Measurements from ENCODE around the gene CREBBP.

The CREBBP gene

GRCh38 chr16:3797904-3798811 lies 82.4 kb downstream of the CREBBP start:
- DNase-seq (ENCODE audit: low read depth): no peak

DNA sequence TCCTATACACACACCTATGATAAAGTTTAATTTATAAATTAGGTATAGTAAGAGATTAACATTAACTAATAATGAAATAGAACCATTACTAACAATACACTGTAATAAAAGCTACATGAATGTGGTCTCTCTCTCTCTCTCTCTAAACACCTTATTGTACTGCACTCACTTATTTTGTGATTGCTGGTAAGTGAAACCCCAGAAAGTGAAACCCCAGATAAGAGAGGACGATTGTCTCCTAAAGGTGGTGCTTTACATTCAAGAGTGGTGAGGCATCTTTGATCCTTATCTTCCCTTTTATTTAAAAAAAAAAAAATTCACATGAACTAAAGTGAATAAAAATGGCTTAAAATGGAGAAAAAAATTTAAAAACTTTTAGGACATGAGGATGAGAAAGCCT lies 83.0 kb downstream of the CREBBP start:
- DNase-seq (ENCODE audit: low read depth): no peak

GRCh38 chr16:3793161-3793576 lies 87.3 kb downstream of the CREBBP start:
- peak; percentile 47 for DNase-seq (ENCODE audit: low read depth)

- DNase-seq (ENCODE audit: low read depth): no peak
Measured at GRCh38 chr16:3792472-3793012, 88.0 kb downstream of the CREBBP start.

DNA sequence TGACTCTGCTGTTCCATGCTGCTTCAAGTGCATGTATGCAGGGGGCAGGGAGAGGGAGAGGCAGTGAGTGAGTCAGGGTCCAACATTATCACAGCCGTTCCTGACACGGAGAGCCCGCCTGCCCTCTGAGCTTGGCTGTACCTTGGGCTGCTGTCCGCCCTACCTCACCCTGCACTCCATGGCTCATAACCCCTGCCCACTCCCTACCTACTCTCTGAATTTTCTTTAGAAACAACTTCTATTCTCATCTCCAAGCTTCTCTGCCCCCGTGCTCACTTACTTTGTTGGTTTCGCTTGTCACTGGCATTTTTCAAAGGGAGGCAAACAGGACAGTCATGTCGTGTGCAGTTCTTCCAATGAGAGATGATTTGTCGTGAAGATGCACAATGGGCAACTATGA lies 88.8 kb downstream of the CREBBP start:
- no peak for DNase-seq (ENCODE audit: low read depth)

DNA sequence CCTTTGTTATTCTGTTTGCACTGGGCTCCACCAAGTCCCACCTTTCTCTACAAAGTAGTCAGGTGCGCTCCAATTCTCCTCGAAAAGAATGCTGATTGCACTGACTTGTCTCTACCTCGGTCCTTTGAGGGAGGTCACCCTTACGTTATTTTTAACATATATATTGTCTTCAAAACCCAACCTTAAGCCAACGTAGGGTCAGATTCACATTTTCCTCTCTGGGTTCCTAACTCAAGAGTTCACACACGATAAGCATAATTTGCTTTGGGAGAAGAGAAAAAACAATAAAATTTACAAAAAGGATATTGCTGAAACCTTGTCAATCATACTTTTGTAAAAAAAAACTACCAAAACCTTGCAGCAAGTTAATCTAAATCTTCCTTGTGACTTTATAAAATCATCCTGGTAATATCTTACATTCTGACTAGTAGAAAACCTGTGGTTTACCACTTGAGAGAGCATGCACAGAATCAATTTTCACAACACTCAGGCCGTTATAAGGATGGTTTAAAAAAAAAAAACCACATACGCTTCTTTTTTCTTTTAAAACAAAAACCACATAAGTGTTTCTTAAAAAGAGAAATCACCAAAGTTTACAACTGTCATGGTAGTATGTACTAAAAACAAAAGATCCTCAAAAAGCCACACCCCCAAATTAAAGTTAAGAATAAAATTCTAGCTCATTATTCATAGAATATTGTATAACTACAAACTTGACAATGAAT lies 91.0 kb downstream of the CREBBP start:
- DNase-seq (ENCODE audit: low read depth): no peak

GRCh38 chr16:3788711-3789374 lies 91.7 kb downstream of the CREBBP start:
- DNase-seq (ENCODE audit: low read depth): no peak

DNA sequence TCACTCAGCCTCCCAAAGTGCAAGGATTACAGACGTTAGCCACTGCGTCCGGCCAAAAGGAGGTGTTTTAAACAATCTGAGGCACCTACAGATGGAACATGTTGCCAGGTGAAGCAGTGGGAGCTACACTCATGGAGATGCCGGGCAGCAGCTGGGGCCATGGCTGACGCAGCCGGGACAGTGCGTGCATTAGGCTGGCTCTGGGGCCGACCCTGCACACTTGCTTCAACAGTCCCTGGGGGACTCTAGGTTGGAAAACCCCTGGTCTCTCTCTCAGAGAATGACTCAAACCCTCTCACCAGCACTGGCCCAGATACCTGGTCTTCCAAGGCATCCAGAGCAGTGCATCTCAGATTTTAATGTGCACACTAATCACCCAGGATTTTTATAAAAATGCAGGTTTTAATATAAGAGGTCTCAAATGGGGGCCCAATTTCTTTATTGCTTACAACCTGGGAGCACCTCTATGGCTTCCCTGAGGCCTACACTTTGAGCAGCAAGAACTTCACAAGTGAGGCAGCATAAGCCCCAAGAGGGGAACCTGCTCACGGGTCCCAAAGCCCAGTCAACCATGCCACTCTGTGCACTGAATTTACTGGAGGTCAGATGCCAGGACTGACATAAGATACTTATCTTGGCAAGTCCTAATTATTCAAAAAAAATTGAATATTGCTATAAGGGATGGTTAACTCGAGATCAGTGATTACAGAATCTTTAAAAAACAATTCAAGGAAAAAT lies 92.4 kb downstream of the CREBBP start:
- no peak for DNase-seq (ENCODE audit: low read depth)

DNA sequence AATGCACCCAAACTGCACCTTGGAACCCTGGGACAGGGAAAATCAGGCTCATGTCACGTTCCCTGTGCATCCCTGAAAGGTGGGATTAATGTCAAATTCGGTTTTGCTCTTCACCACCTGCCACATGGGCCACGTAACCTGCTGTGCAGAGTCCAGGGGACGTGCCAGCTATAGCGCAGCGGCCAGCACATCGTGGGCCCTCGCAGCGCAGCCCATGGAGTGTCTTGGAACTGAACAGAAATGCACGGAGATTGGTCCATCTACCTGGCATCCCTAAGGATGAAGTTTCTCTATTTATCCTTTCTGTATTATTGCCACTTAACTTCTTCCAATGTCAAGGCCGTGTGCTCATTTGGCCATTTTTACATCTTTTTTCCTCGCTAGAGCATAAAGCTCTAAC lies 95.1 kb downstream of the CREBBP start:
- DNase-seq (ENCODE audit: low read depth): no peak

DNA sequence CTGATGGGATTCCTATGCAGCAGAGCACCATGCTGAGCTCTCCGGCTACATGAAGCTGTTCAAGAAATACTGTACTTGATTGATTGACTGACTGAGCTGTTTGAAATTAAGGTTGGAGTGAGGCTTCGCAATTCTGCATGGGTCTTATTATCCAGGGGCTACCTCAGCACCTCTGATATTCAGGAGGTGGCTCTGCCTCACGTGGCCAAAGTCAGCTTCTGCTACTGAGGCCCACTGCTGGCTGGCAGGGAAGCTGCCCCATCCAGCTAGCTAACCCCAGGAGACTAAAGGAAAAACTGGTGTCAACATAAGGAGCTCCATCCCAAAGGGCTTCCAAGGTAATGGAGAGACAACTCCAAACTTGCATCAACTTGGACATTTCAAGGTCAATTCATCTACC lies 97.0 kb downstream of the CREBBP start:
- DNase-seq (ENCODE audit: low read depth): no peak

GRCh38 chr16:3782566-3782965 lies 97.9 kb downstream of the CREBBP start:
- no peak for DNase-seq (ENCODE audit: low read depth)

- DNase-seq (ENCODE audit: low read depth): no peak
Measured at GRCh38 chr16:3781421-3781820, 99.1 kb downstream of the CREBBP start.

DNA sequence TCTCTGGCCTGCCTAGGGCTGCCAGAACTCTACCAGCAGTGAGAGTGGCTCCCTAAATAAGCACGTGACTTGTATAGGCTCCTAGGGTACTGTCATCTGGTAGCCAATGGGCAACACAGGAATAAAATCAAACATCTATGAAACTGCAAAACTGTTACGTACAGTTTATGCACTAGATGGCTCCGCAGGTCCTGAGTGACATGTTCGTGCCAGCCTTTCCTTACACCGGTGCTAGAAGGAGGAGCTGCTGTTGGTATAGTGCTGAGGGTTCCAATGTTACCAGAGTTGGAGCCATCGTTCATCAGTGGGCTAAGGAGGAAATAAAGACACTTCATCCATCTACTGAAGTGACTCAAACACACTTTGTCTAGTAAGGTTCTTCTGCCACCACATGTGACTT lies 99.9 kb downstream of the CREBBP start:
- peak; percentile 21 for DNase-seq (ENCODE audit: low read depth)

DNA sequence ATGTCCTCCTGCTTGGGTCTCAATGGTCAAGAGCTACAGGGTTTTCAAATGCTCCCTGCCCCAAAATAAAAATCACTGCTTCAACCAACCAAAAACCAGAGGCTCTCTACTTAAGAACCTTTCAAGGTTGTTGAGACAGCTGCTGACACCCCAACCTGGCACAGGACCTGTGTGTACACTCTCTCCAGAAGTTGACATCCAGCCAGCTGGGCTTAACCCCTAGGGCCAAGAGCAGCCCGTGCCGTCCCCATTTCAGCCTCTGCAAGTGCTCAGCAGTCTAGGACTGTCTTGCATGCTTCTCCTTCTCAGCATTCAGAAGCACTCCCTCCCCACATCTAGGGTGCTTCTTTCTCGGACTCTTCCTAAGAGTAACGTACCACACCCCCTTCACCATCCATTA lies 104.2 kb downstream of the CREBBP start:
- DNase-seq (ENCODE audit: low read depth): no peak

- DNase-seq (ENCODE audit: low read depth): no peak
Measured at GRCh38 chr16:3774819-3775218, 105.7 kb downstream of the CREBBP start.

DNA sequence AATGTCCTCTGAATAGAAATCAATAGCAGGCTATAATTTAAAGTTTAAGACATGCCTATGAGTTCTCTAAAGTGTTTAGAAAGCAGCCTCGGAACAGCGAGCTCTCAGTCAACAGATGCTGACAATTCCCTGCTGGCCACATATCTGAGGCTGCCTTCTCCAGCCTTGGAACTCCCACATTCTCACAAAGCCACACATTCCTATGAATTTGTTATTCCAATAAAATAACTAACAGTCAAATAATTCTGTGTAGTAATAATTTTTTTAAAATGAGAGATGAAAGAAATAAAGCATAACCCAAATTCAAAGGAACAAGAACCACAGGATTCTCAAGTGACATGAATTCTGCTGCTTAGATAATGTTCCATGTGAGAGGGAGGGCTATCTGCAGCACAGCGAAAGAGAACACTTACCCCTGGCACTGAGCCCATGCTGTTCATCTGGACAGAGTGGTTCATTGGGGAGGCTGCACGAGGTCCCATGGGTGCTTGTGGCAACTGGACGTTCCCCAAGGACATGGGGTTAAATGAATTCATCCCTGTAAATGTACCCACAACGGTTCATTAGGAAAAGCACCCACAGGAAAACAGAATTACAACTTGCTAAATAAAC lies 106.3 kb downstream of the CREBBP start:
- DNase-seq (ENCODE audit: low read depth): peak; percentile 82

DNA sequence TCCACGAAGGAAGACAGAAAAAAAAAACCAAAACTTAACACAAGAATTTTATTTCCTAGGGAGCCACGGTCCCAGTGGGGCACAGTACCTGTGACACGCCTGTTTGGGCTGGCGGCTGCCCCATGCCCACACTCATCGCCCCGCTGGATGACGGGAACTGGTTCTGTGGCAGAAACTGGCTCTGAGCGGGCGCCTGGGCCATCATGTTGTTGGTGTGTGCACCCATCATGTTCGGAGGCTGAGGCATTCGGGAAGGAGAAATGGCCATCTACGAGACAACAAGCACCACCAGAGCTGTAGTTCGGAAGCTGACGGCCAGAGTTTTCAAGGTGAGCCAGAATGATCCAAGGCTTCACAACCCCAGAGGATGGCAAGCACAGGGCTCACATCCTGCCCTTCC lies 106.8 kb downstream of the CREBBP start:
- DNase-seq (ENCODE audit: low read depth): no peak

GRCh38 chr16:3771513-3771912 lies 109.0 kb downstream of the CREBBP start:
- DNase-seq (ENCODE audit: low read depth): no peak

DNA sequence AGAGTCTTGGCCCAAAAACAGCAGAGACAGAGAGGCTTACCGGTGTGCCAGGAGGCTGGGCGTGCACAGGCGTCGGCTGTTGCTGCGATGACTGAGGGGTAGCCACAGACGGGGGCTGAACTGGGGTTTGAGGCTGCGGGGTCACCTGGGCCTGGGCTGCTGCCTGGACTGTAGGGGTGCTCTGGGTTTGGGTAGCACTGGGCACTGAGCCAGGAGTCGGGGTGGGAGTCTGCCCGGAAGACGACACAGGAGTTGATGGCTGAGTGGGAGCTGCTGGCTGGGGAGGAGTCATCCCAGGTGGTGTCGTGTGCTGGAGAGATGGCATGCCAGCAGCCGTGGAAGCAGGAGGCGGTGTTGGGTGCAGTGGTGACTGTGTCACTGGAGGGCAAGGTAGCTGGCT lies 110.0 kb downstream of the CREBBP start:
- no peak for DNase-seq (ENCODE audit: low read depth)

DNA sequence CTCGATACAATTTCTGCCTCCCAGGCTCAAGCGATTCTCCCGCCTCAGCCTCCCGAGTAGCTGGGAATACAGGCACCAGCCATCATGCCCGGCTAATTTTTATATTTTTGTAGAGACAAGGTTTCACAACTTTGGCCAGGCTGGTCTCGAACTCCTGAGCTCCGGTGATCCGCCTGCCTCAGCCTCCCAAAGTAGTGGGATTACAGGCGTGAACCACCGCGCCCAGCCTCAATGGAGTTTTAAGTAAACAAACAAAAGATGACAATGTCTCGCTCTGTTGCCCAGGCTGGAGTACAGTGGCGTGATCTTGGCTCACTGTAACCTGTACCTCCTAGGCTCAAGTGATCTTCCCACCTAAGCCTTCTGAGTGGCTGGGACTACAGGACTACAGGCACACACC lies 110.6 kb downstream of the CREBBP start:
- DNase-seq (ENCODE audit: low read depth): no peak

DNA sequence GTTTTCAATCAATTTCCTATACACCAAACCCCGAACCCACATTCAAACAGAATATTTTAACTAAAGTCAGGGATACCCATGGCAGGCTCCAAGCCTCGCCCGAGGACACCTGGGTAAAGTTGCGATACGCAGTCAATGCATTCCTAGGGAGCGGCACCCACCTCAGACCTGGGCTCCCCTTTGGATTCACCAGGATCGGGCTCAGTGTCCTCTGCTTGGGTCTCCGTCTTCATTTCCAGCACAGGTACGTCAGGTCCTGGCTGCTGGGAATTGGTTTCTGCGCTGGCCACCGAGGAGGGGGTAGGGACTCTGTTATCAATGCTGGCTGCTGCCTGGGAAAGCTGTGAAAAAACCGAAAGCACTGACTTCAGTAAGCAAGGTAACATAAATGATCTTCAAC lies 111.5 kb downstream of the CREBBP start:
- no peak for DNase-seq (ENCODE audit: low read depth)

Measured in fibroblast of gingiva (primary cell).